Measurements from ENCODE around the gene RPL10. TPM values are rescaled to one million over a fixed set of nuclear protein-coding genes. Genes with fewer than 3 reads are reported as not detected.

The RPL10 gene
- total RNA-seq, 1 experiment from 2014 or later, result 3,447 TPM

- 0 out of 2 replicates have a peak, but pooled peaks cover under 1% of the 10 kb centered on the region for H3F3A ChIP-seq (ENCODE audit: insufficient read depth, low read depth)
- H4K20me1 ChIP-seq (ENCODE audit: insufficient read depth), result 0 out of 2 replicates have a peak, but pooled peaks cover 10% of the 10 kb centered on the region
- no TSS peak for BruUV-seq (replicated peaks)
Measured at GRCh38 chrX:154355094-154355775, 42.9 kb upstream of the RPL10 start.

GRCh38 chrX:154355776-154356140 is 42.4 kb upstream of the RPL10 start:
- intact Hi-C loops (cut with micrococcal nuclease; ENCODE audit: unreplicated experiment), result no loop called here
- BruUV-seq (replicated peaks), result no TSS peak
- Histone ChIP-seq H3K79me2 (ENCODE audit: low read depth) (no peaks in the 10 kb centered on the region), H3K4me2 (no peak overlapping the region), H2AFZ (no peak overlapping the region), H3K36me3 (ENCODE audit: low read depth) (no peaks in the 10 kb centered on the region), H3K9me3 (ENCODE audit: insufficient read depth, low read depth) (no peaks in the 10 kb centered on the region), H3K27me3 (ENCODE audit: insufficient read depth, low read depth) (no peaks in the 10 kb centered on the region), H3K9me2 (ENCODE audit: insufficient read depth) (no peaks in the 10 kb centered on the region), H3F3A (ENCODE audit: insufficient read depth, low read depth) (no peaks in the 10 kb centered on the region), H3K4me3 (no peak overlapping the region), H3K4me1 (replicated peaks; ENCODE audit: insufficient read depth) (no peaks in the 10 kb centered on the region), H3K27ac (no peak overlapping the region), H4K20me1 (ENCODE audit: insufficient read depth) (0 out of 2 replicates have a peak, but pooled peaks cover 10% of the 10 kb centered on the region)
- CTCF ChIA-PET, result no interaction called here
- TF ChIP-seq EZH2 (IDR thresholded peaks at IDR 0.05; ENCODE audit: low read depth) (no peak), CTCF (conservative IDR thresholded peaks at IDR 0.05) (no peak)
- peak in 1 of 2 experiments; percentile 6 for DNase-seq
- POLR2A ChIA-PET (ENCODE audit: unreplicated experiment), result no interaction called here

More at GRCh38 chrX:154355094-154355775, 42.9 kb upstream of the RPL10 start:
- DNase-seq, result peak in 1 of 2 experiments; percentile 11
- no peak overlapping the region for H3K27ac ChIP-seq
- H3K4me3 ChIP-seq, result no peak overlapping the region
- no peaks in the 10 kb centered on the region for H3K9me2 ChIP-seq (ENCODE audit: insufficient read depth)
- no peaks in the 10 kb centered on the region for H3K79me2 ChIP-seq (ENCODE audit: low read depth)
- H3K36me3 ChIP-seq (ENCODE audit: low read depth), result no peaks in the 10 kb centered on the region
- no peaks in the 10 kb centered on the region for H3K9me3 ChIP-seq (ENCODE audit: insufficient read depth, low read depth)
- ChIA-PET POLR2A (ENCODE audit: unreplicated experiment) (no interaction called here), CTCF (no interaction called here)
- TF ChIP-seq CTCF (conservative IDR thresholded peaks at IDR 0.05), result no peak
- no peak for TF ChIP-seq EZH2 (IDR thresholded peaks at IDR 0.05; ENCODE audit: low read depth)
- no peaks in the 10 kb centered on the region for H3K27me3 ChIP-seq (ENCODE audit: insufficient read depth, low read depth)
- H3K4me1 ChIP-seq (replicated peaks; ENCODE audit: insufficient read depth), result no peaks in the 10 kb centered on the region
- intact Hi-C loops (cut with micrococcal nuclease; ENCODE audit: unreplicated experiment), result no loop called here
- no peak overlapping the region for H2AFZ ChIP-seq
- H3K4me2 ChIP-seq, result no peak overlapping the region

GRCh38 chrX:154356596-154356995 is 41.6 kb upstream of the RPL10 start:
- no peaks in the 10 kb centered on the region for H3K9me2 ChIP-seq (ENCODE audit: insufficient read depth)
- H3K27ac ChIP-seq, result no peak overlapping the region
- no peak overlapping the region for H3K4me3 ChIP-seq
- no peaks in the 10 kb centered on the region for H3K79me2 ChIP-seq (ENCODE audit: low read depth)
- no peaks in the 10 kb centered on the region for H3K9me3 ChIP-seq (ENCODE audit: insufficient read depth, low read depth)
- no peaks in the 10 kb centered on the region for H3F3A ChIP-seq (ENCODE audit: insufficient read depth, low read depth)
- no peaks in the 10 kb centered on the region for H3K4me1 ChIP-seq (replicated peaks; ENCODE audit: insufficient read depth)
- ChIA-PET POLR2A (ENCODE audit: unreplicated experiment) (no interaction called here), CTCF (no interaction called here)
- H3K27me3 ChIP-seq (ENCODE audit: insufficient read depth, low read depth), result no peaks in the 10 kb centered on the region
- no peak overlapping the region for H3K4me2 ChIP-seq
- TF ChIP-seq EZH2 (IDR thresholded peaks at IDR 0.05; ENCODE audit: low read depth) (no peak), CTCF (conservative IDR thresholded peaks at IDR 0.05) (no peak)
- intact Hi-C loops (cut with micrococcal nuclease; ENCODE audit: unreplicated experiment), result no loop called here
- no peak overlapping the region for H2AFZ ChIP-seq
- no peak for DNase-seq
- no peaks in the 10 kb centered on the region for H3K36me3 ChIP-seq (ENCODE audit: low read depth)
- BruUV-seq (replicated peaks), result no TSS peak
- H4K20me1 ChIP-seq (ENCODE audit: insufficient read depth), result 0 out of 2 replicates have a peak, but pooled peaks cover 10% of the 10 kb centered on the region
